Central memory CD4-positive, alpha-beta T cell (primary cell): Measurements from ENCODE around the gene ZNF473.
A peak's percentile ranks its signal among the peaks of the same experiment; 100 is the strongest.

Source experiments
- DNase-seq: peaks from one replicate; pipeline ENCODE4 v3.0.0; 2022

The ZNF473 gene

GRCh38 chr19:50003810-50004419, 21.9 kb upstream of the ZNF473 start:
- DNase-seq: no peak

GRCh38 chr19:50005428-50005827, 20.4 kb upstream of the ZNF473 start:
- DNase-seq: no peak

GRCh38 chr19:50007170-50007569, 18.6 kb upstream of the ZNF473 start:
- no peak for DNase-seq

GRCh38 chr19:50007947-50008346, 17.9 kb upstream of the ZNF473 start:
- DNase-seq: no peak

GRCh38 chr19:50008532-50008931, 17.3 kb upstream of the ZNF473 start:
- DNase-seq: no peak

GRCh38 chr19:50016225-50016807, 9.5 kb upstream of the ZNF473 start:
- no peak for DNase-seq

DNA sequence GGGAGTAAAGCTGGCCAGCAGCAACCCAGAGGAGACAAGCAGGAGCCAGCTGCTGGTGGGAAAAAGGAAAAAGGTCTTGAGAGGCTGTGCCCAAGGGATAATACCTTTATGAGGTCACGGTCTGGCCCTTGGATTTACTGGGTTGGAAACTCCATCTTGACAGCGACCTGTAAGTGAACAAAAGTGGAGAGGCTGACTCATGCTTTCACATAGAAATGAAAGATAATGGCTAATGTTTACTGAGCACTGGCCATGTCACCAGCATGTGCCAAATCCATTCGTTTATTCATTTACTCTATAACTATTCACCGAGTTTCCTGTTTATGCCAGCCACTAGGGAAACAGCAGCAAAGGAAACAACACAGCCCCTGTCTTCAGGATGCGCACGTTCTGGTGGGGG, 5.3 kb upstream of the ZNF473 start:
- DNase-seq: no peak

DNA sequence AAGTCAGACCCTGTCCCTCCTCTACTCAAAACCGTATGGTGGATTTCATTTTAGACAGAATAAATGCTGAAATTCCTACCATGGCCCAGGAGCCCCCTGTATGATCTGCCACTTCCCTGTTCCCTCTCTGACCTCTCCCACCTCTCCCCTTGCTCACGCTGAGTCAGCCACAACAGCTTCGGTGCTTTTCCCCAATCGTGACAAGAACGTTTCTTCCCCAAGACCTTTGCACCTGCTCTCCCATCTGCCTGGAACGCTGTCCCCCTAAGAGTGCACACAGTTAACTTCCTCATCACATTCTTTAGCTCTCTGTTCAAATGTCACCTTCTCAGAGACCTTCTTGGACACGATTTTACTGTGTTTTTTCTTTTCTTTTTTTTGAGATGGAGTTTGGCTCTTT, 3.0 kb upstream of the ZNF473 start:
- no peak for DNase-seq

DNA sequence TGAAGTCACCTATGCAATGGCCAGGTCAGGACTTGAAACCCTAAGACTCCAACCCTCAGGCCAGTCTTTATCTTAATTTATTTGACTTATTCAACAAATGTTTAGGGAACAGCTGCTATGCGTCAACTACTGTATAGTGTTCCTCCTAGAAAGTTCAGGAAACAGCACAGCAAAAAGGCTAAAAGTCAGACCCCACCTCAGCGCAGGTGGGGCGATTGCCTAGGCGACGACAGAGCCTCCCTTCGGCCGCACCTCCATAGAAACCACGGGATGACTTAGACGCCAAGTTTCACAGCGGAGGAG, 1.1 kb upstream of the ZNF473 start:
- DNase-seq: no peak

- DNase-seq: peak; percentile 100
Measured at GRCh38 chr19:50025022-50025793, 597 bp upstream of the ZNF473 start, which contains the start of gene VRK3. Gene VRK3 (minus strand): TSS chr19:50025372. CDS start chr19:50016162, 9,210 bp downstream.

- DNase-seq: no peak
Measured at GRCh38 chr19:50026550-50026906, 723 bp downstream of the ZNF473 start.

DNA sequence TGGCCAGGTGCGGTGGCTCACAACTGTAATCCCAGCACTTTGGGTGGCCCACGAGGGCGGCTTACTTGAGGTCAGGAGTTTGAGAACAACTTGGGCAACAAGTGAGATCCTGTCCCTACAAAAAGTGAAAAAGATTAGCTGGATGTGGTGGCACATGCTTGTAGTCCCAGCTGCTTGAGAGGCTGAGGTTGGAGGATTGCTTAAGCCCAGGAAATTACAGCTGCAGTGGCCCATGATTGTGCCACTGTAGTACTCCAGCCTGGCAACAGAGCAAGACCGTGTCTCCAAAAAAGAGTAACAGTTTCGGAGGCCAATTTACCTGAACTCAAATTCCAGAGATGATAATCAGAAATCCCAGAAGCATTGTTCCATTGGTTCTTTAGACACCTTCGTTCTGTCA, 4.4 kb downstream of the ZNF473 start:
- DNase-seq: no peak

- no peak for DNase-seq
Measured at GRCh38 chr19:50030937-50031336, 5.1 kb downstream of the ZNF473 start.

DNA sequence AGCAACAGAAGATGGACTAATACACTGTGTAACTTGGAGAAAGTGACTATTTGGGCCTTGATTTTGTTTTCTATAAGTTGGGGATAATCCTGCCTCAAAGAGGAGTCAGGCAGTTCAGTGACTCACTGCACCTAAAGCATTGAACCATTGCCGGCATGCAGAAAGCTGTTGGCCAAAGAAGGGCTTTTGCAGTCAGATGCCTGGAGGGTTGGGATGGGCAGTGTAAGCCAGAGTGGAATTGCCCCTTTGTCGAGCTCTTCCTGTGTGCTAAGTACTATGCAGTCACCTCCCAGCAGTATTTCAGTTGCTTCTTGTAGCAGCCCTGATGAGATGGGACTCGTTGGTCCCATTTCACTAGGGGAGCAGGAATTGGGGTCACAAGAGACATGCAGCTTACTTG, 11.1 kb downstream of the ZNF473 start:
- DNase-seq: no peak

GRCh38 chr19:50039968-50040367, 14.2 kb downstream of the ZNF473 start:
- no peak for DNase-seq

DNA sequence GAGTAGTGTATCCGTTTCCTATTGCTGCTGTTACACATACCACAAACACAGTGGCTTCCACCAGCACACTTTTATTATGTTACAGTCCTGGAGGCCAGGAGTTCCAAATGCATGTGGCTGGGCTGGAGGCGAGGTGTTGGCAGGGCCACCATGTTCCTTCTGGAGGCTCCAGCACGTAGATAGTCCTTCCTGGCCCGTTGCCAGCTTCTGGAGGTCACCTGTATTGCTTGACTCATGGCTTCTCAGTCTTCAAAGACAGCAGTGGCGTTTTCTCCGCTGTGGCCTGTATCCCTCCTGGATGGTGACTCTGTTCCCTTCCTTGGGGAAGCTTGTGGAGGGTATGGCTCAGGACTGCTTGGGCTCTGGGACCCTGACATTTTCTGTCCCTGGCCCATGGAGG, 15.2 kb downstream of the ZNF473 start:
- DNase-seq: no peak

- no peak for DNase-seq
Measured at GRCh38 chr19:50042363-50043024, 16.7 kb downstream of the ZNF473 start.

DNA sequence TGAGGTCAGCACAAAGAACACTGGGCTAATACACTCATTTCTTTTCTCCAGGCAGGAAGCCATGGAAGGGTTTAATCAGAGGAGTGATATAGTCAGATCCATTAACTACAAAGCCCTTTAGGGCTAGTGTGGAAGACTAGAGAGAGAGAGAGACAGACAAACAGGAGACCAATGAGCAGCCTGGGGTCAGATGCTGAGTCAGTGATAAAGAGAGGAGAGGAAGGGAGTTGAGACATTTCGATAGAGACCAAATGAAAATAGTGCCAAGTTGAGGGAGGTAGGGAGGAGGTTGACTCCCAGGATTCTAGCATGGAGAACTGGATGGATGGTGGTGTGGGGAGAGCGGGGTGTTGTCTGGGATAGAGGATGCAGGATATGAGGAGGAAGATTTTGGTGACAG, 18.2 kb downstream of the ZNF473 start:
- DNase-seq: no peak

DNA sequence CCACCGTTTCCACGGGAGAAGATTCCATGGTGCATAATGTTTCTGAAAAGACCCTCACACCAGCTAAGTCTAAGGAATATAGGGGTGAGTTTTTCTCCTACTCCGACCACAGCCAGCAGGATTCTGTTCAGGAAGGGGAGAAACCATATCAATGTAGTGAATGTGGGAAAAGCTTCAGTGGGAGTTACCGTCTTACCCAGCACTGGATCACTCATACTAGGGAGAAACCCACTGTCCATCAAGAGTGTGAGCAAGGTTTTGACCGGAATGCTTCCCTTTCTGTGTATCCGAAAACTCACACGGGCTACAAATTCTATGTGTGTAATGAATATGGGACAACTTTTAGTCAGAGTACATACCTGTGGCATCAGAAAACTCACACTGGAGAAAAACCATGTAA, 19.1 kb downstream of the ZNF473 start:
- DNase-seq: no peak

DNA sequence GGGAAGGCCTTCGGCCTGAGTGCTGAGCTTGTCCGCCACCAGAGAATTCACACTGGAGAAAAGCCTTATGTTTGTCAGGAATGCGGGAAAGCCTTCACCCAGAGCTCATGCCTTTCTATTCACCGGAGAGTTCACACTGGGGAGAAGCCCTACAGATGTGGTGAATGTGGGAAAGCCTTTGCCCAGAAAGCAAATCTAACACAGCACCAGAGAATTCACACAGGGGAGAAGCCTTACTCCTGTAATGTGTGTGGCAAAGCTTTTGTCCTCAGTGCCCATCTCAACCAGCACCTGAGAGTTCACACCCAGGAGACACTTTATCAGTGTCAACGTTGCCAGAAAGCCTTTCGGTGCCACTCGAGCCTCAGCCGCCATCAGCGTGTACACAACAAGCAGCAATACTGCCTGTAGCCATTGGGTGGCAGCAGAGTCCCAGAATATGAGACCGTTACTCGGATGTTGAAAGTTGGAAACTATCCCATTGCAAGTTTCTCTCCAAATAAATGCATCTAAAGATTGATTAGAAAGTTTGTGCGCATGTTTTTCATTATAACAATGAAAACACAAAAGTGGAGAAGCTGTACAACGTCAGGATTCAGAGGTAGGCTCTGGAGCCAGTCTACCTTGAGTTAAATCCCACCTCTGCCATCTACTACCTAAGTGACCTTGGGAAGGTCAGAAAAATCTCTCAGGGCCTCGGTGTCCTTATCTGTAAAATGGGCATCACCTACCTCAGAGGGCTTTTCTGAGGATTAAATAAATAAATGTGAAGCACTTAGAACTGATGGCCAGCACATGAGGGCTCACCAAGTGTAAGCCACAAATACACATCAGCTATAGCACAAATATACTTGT, 21.1 kb downstream of the ZNF473 start:
- peak; percentile 46 for DNase-seq

DNA sequence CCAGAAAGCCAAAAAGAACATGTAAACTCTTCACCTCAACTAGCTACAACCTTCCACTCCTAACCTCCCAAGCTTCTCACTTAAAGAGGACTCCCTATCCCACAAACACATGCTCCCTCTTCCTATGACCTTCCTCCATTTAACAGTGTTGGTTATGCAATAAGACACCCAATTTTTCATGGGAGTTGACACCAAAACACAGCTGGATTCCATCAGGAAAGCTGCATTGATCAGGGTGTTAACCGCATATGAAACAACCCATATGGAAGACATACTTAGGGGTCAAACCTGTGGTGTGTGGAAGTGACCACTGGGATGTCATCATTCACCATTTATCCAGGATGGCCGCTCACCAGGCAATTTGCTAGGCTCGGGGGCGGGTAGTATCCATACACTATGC, 21.9 kb downstream of the ZNF473 start:
- no peak for DNase-seq

GRCh38 chr19:50050406-50051227, 24.8 kb downstream of the ZNF473 start:
- peak; percentile 86 for DNase-seq
